Activated T-helper 17 cell treated with anti-CD3 and anti-CD28 coated beads, Interleukin-2, amount 50 U/mL, for 72 hours (primary cell): ENCODE data around the gene FOLH1. TPM values are rescaled to one million over a fixed set of nuclear protein-coding genes. Genes with fewer than 3 reads are reported as not detected.
"Not testable (repeated sequence)": the region's sequence is repeated elsewhere in the genome, so short reads cannot be mapped to it uniquely, and the experiment has no call there.

Experiments
- ATAC-seq: fragments of 150-1000 bp; cut with Tn5 transposase; replicated peaks from 2 replicates; pipeline ENCODE4 v1.10.0; 2021; ENCODE audit warnings: mild to moderate bottlenecking, moderate library complexity
- H3K27ac Mint-ChIP-seq: one replicate; pipeline ENCODE4 v1.8.0; 2022; ENCODE audit warnings: mixed read lengths
- H3K27me3 Mint-ChIP-seq: one replicate; pipeline ENCODE4 v1.8.0; 2022; ENCODE audit warnings: mixed read lengths
- H3K36me3 Mint-ChIP-seq: one replicate; pipeline ENCODE4 v1.8.0; 2022; ENCODE audit warnings: low read depth, mild to moderate bottlenecking, mixed read lengths
- H3K4me1 Mint-ChIP-seq: one replicate; pipeline ENCODE4 v1.8.0; 2022; ENCODE audit warnings: mixed read lengths
- H3K4me3 Mint-ChIP-seq: one replicate; pipeline ENCODE4 v1.8.0; 2022; ENCODE audit warnings: mild to moderate bottlenecking, mixed read lengths
- H3K9me3 Mint-ChIP-seq: one replicate; pipeline ENCODE4 v1.8.0; 2022; ENCODE audit warnings: mixed read lengths
- total RNA-seq, 2 donors: library from RNA; stranded (reverse); gene quantifications; one replicate each; pipeline ENCODE4 v1.2.3, GENCODE V29; 2022

The FOLH1 gene
- total RNA-seq, 2 donors from 2014 or later: not detected

DNA sequence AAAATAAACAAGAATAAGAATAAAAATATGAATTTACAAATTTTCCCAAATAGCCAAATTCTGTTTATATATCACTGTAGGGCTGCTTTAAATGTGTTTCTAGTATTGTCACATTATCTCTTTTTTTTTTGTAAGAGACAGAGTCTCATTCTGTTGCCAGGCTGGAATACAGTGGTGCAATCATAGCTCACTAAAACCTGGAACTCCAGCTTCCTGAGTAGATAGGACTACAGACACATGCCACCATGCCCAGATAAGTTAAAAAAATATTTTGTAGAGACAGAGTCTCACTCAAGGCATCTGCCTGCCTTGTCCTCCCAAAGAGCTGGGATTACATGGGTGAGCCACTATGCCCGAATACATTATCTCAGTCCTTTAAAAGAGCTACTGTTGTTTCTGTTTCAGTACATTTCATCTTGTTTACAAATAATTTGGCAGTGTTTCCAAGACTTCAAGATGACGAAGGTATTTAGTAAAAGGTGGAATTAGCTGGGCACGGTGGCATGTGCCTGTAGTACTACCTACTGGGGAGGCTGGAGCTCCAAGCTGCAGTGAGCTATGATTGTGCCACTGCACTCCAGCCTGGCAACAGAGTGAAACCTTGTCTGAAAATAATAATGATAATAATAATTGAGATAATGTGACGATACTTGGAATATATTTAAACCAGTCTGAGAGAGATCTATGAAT, 6.0 kb downstream of the FOLH1 start:
- no peaks in the 10 kb centered on the region for H3K9me3 Mint-ChIP-seq
- peaks cover 4% of the 10 kb centered on the region for H3K27me3 Mint-ChIP-seq
- H3K27ac Mint-ChIP-seq: no peak overlapping the region
- H3K36me3 Mint-ChIP-seq: no peaks in the 10 kb centered on the region
- H3K4me3 Mint-ChIP-seq: no peak overlapping the region
- no peaks in the 10 kb centered on the region for H3K4me1 Mint-ChIP-seq
- ATAC-seq: no peak

DNA sequence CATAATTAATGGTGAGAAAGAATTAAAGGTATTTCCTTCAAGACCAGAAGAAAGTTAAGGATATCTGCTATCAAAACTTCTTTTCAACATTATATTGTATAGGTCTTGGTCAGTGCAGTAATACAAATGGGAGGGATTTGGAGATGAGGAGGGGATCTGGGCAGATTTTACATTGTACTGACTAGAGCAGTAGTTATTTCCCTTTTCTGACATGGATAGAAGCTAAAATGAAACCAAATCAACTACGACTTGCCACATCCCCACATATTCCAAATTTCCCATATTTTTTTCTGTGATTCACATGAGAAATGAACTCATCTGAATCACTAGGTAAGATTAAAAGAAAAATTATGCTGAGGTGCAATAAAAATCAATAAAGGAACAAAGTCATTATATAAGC, 11.6 kb downstream of the FOLH1 start:
- ATAC-seq, H3K36me3 Mint-ChIP-seq, H3K27ac Mint-ChIP-seq, H3K27me3 Mint-ChIP-seq, H3K4me3 Mint-ChIP-seq, H3K4me1 Mint-ChIP-seq, H3K9me3 Mint-ChIP-seq: not testable (repeated sequence)

GRCh38 chr11:49196002-49196401, 12.4 kb downstream of the FOLH1 start:
- not testable (repeated sequence) for H3K4me3 Mint-ChIP-seq, H3K9me3 Mint-ChIP-seq, H3K27me3 Mint-ChIP-seq, ATAC-seq, H3K4me1 Mint-ChIP-seq, H3K36me3 Mint-ChIP-seq, H3K27ac Mint-ChIP-seq

DNA sequence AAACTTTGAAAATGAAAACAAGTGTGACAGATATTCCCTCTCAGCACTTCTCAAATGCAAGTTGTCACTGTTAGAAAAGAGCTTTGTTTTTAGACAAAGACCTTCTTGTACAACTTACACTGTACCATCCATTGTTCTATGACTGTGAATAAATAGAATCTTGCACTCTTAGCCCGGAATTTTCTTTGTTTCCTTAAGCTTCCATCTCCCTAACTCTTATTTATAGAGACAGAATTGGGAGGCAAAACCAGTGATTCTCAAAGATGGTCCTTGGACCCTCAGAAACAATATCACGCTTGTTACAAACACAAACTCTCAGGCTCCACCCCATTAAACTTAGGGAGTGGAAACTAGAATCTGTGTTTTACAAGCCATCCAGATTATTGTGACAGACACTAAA, 18.1 kb downstream of the FOLH1 start:
- H3K27me3 Mint-ChIP-seq, H3K4me3 Mint-ChIP-seq, H3K4me1 Mint-ChIP-seq, H3K27ac Mint-ChIP-seq, H3K9me3 Mint-ChIP-seq, H3K36me3 Mint-ChIP-seq, ATAC-seq: not testable (repeated sequence)

GRCh38 chr11:49186225-49186624, 22.2 kb downstream of the FOLH1 start:
- not testable (repeated sequence) for H3K27me3 Mint-ChIP-seq, H3K27ac Mint-ChIP-seq, H3K4me3 Mint-ChIP-seq, ATAC-seq, H3K4me1 Mint-ChIP-seq, H3K36me3 Mint-ChIP-seq, H3K9me3 Mint-ChIP-seq

- H3K36me3 Mint-ChIP-seq, H3K27me3 Mint-ChIP-seq, H3K27ac Mint-ChIP-seq, H3K4me3 Mint-ChIP-seq, ATAC-seq, H3K9me3 Mint-ChIP-seq, H3K4me1 Mint-ChIP-seq: not testable (repeated sequence)
Observed at GRCh38 chr11:49185597-49185996, 22.8 kb downstream of the FOLH1 start.

DNA sequence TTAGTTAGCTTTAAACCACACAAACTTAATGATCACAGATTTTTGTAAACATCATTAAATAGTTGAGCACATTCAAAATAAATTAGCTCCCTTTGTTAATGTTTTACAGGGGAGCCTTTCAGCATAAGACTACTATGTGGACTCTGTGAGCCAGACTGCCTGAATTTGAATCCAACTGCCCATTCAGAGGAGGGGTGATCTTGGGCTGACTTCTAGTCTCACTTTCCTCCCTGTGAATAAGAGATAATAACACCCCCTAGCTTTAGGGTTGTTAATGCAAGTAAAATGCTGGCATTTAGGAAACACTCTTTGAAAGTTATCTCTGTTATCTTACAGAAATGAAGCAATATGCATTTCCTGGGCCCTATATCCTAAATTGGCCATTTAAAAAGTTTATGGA, 23.6 kb downstream of the FOLH1 start:
- H3K9me3 Mint-ChIP-seq, H3K27me3 Mint-ChIP-seq, H3K4me1 Mint-ChIP-seq, ATAC-seq, H3K36me3 Mint-ChIP-seq, H3K27ac Mint-ChIP-seq, H3K4me3 Mint-ChIP-seq: not testable (repeated sequence)

- H3K9me3 Mint-ChIP-seq, H3K4me3 Mint-ChIP-seq, H3K27me3 Mint-ChIP-seq, ATAC-seq, H3K36me3 Mint-ChIP-seq, H3K27ac Mint-ChIP-seq, H3K4me1 Mint-ChIP-seq: not testable (repeated sequence)
Observed at GRCh38 chr11:49177936-49178335, 30.5 kb downstream of the FOLH1 start.

GRCh38 chr11:49175378-49175777, 33.0 kb downstream of the FOLH1 start:
- not testable (repeated sequence) for H3K27me3 Mint-ChIP-seq, H3K4me3 Mint-ChIP-seq, H3K9me3 Mint-ChIP-seq, H3K36me3 Mint-ChIP-seq, ATAC-seq, H3K4me1 Mint-ChIP-seq, H3K27ac Mint-ChIP-seq

GRCh38 chr11:49174691-49175366, 33.6 kb downstream of the FOLH1 start:
- H3K27ac Mint-ChIP-seq, H3K9me3 Mint-ChIP-seq, H3K4me3 Mint-ChIP-seq, H3K4me1 Mint-ChIP-seq, H3K36me3 Mint-ChIP-seq, ATAC-seq, H3K27me3 Mint-ChIP-seq: not testable (repeated sequence)

DNA sequence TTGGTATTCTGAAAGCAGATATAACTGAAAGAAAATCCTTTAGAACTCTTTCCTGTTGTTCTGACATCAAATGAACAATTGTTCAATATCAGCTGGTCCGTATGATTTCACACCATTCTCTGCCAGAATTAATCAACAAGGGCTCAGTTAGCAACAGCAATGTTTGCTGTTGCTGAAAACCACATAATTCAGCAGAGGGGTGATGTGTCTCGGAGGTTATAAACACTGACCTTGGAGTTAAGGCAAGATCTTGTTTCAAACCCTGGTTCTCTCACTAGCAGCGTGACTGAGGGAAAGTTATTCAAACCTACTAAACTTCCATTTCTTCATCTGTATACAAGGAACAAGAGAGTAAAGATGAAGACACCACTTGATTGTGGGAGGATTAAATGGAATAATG, 36.8 kb downstream of the FOLH1 start:
- not testable (repeated sequence) for H3K4me1 Mint-ChIP-seq, H3K36me3 Mint-ChIP-seq, ATAC-seq, H3K27ac Mint-ChIP-seq, H3K4me3 Mint-ChIP-seq, H3K9me3 Mint-ChIP-seq, H3K27me3 Mint-ChIP-seq

- H3K27me3 Mint-ChIP-seq, H3K36me3 Mint-ChIP-seq, H3K4me1 Mint-ChIP-seq, H3K4me3 Mint-ChIP-seq, H3K9me3 Mint-ChIP-seq, H3K27ac Mint-ChIP-seq, ATAC-seq: not testable (repeated sequence)
Observed at GRCh38 chr11:49169579-49169978, 38.8 kb downstream of the FOLH1 start.

DNA sequence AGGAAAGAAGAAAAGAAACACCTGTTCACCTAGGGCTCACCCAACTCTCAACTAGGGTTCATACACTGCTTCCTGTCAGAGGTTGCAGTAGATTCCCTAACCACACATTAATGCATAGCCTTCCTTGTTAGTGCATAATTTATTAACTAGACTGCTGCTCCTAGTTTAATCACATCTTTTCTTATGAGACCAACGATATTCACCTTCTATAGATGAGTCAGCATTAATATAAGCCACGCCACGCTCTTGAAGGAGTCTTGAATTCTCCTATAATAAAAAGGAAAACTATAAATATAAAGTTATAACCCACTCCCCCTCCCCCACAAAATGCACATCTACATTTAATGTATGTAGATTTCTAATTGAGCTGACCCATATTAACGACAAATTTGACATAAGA, 39.4 kb downstream of the FOLH1 start:
- H3K4me1 Mint-ChIP-seq, H3K27ac Mint-ChIP-seq, H3K4me3 Mint-ChIP-seq: not testable (repeated sequence)

DNA sequence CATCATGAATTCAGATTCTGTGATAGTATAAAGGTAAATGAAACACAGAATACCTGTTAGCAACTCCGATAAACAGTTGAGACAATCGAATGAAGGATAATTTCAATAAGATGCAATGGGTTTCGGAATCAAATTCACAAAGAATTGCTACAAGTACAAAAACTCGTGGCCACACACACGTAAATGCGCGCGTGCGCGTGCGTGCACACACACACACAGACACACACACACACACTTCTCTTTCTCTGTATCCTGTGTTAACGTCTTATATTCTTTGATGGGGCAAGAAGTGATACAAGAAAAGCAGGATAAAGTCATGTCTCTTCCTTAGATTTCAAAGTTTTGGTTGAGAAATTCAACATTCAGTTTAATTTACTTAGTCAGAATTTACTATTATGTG, 57.2 kb downstream of the FOLH1 start:
- H3K27me3 Mint-ChIP-seq: no peaks in the 10 kb centered on the region
- H3K9me3 Mint-ChIP-seq: no peaks in the 10 kb centered on the region

More for the DNA sequence above, 39.4 kb downstream of the FOLH1 start:
- H3K27me3 Mint-ChIP-seq, H3K9me3 Mint-ChIP-seq, H3K36me3 Mint-ChIP-seq, ATAC-seq: not testable (repeated sequence)

DNA sequence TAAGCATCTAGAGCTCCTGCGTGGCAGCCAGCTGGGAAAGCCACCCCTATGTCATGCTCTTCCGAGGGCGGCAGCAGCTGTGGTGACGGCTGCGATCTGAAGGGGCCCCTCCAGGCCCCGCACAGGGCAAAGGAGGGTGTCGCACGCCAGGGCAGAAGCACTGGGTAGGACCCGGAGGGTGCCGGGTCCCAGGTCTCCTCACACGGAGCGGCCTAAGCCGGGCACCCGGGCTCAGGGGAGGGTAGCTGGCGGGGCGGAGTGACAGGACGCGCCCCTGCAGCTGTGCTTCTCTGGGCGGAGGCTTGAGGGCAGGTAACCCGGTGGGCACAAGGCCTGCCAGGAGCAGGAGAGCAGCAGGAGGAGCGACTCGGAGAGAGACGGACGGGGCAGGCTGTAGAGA, 106.0 kb downstream of the FOLH1 start:
- H3K36me3 Mint-ChIP-seq, H3K27me3 Mint-ChIP-seq, H3K4me3 Mint-ChIP-seq, ATAC-seq, H3K9me3 Mint-ChIP-seq, H3K4me1 Mint-ChIP-seq, H3K27ac Mint-ChIP-seq: not testable (repeated sequence)

More for the DNA sequence above, 57.2 kb downstream of the FOLH1 start:
- Mint-ChIP-seq H3K27ac (no peak overlapping the region), H3K36me3 (no peaks in the 10 kb centered on the region), H3K4me1 (no peaks in the 10 kb centered on the region), H3K4me3 (no peak overlapping the region)
- ATAC-seq: no peak
